Measurements from ENCODE around the gene ACO2.

GRCh38 chr22:41565403-41566054 lies 96.6 kb downstream of the ACO2 start:
- TF ChIP-seq POLR2A (IDR thresholded peaks at IDR 0.05; ENCODE audit: low read length) (no peak), GATA1 (IDR thresholded peaks at IDR 0.05; ENCODE audit: low read depth, low read length) (no peak)
